Testis (tissue), 2 donors: ENCODE data around the gene PAPOLA.

Experiments
- POLR2A ChIP-seq: fragments of 450-650 bp; IDR thresholded peaks from one replicate; pipeline ENCODE4 v1.6.1; 2017; ENCODE audit warnings: antibody characterized with exemption, mild to moderate bottlenecking, moderate library complexity
- TF ChIP-seq, protein P1 (sequence below), 3 experiments: fragments of 450-650 bp in 2 of 3; fragments of 200-600 bp in 1 of 3; sonication (generic) in 1 of 3; IDR thresholded peaks; one replicate each; pipeline ENCODE4 v1.5.1; 2016 to 2019; ENCODE audit warnings: antibody characterized with exemption in 3 of 3, mild to moderate bottlenecking in 2 of 3, moderate library complexity in 1 of 3

DNA sequence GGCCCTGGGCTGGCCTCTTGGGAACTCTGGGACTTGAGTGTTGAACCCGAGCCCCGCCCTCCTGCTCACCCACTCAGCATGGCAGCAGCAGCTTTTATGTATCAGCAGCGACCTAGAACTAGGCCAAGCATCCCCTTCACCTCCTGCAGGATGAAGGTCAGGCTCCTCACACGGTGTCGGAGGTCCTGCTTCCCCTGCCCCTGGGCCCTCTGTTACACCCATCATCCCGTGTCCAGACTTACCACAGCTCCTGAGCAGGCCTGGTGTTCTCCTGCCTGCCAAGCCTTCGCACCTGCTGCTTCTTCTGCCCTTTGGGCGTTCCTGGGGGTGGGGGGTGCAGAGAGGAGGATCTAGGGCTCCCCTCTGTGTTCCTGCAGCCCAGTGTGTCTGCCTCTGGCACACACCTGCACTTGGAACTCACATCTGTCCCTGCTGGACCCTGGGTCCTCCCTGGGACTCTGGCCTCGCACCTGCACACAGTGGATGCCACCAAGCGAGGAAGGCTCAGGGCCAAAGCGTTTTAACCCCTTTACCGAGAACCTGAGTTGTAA, 80.3 kb downstream of the PAPOLA start:
- TF ChIP-seq, protein P1, sequence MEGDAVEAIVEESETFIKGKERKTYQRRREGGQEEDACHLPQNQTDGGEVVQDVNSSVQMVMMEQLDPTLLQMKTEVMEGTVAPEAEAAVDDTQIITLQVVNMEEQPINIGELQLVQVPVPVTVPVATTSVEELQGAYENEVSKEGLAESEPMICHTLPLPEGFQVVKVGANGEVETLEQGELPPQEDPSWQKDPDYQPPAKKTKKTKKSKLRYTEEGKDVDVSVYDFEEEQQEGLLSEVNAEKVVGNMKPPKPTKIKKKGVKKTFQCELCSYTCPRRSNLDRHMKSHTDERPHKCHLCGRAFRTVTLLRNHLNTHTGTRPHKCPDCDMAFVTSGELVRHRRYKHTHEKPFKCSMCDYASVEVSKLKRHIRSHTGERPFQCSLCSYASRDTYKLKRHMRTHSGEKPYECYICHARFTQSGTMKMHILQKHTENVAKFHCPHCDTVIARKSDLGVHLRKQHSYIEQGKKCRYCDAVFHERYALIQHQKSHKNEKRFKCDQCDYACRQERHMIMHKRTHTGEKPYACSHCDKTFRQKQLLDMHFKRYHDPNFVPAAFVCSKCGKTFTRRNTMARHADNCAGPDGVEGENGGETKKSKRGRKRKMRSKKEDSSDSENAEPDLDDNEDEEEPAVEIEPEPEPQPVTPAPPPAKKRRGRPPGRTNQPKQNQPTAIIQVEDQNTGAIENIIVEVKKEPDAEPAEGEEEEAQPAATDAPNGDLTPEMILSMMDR (IDR thresholded peaks at IDR 0.05): no peak
- no peak for TF ChIP-seq POLR2A
